T-helper 1 cell treated with Interleukin-12 subunit alpha and Interleukin-12 subunit beta and Interleukin-4 antibody, amounts not matched to agents 30 μg/mL and 1 μg/mL, for 36 hours (primary cell): ENCODE measurements around the gene C10orf53.

Experiments used
- H3K27ac Mint-ChIP-seq: one replicate; pipeline ENCODE4 v1.8.0; 2021; ENCODE audit warnings: mild to moderate bottlenecking, mixed read lengths
- H3K27me3 Mint-ChIP-seq: one replicate; pipeline ENCODE4 v1.8.0; 2021; ENCODE audit warnings: low read depth, mixed read lengths
- H3K36me3 Mint-ChIP-seq: one replicate; pipeline ENCODE4 v1.8.0; 2021; ENCODE audit warnings: low read depth, mixed read lengths
- H3K4me1 Mint-ChIP-seq: one replicate; pipeline ENCODE4 v1.8.0; 2021; ENCODE audit warnings: low read depth, mixed read lengths
- H3K4me3 Mint-ChIP-seq: one replicate; pipeline ENCODE4 v1.8.0; 2021; ENCODE audit warnings: mild to moderate bottlenecking, moderate library complexity, mixed read lengths
- H3K9me3 Mint-ChIP-seq: one replicate; pipeline ENCODE4 v1.8.0; 2021; ENCODE audit warnings: mixed read lengths

C10orf53 gene

GRCh38 chr10:49733866-49734265 is 54.4 kb downstream of the C10orf53 start:
- H3K4me3 Mint-ChIP-seq, result no peak overlapping the region

GRCh38 chr10:49734676-49735075 is 55.2 kb downstream of the C10orf53 start:
- Mint-ChIP-seq H3K4me3 (no peak overlapping the region), H3K9me3 (no peaks in the 10 kb centered on the region), H3K36me3 (no peaks in the 10 kb centered on the region), H3K27me3 (no peaks in the 10 kb centered on the region), H3K27ac (no peak overlapping the region), H3K4me1 (no peaks in the 10 kb centered on the region)

More at GRCh38 chr10:49733866-49734265, 54.4 kb downstream of the C10orf53 start:
- Mint-ChIP-seq H3K36me3 (no peaks in the 10 kb centered on the region), H3K9me3 (no peaks in the 10 kb centered on the region), H3K27me3 (no peaks in the 10 kb centered on the region), H3K4me1 (no peaks in the 10 kb centered on the region), H3K27ac (no peak overlapping the region)

- H3K4me1 Mint-ChIP-seq, result no peaks in the 10 kb centered on the region
- H3K9me3 Mint-ChIP-seq, result no peaks in the 10 kb centered on the region
- no peaks in the 10 kb centered on the region for H3K36me3 Mint-ChIP-seq
- no peak overlapping the region for H3K4me3 Mint-ChIP-seq
- no peak overlapping the region for H3K27ac Mint-ChIP-seq
- H3K27me3 Mint-ChIP-seq, result no peaks in the 10 kb centered on the region
Observed at GRCh38 chr10:49735161-49735560, 55.7 kb downstream of the C10orf53 start.

- Mint-ChIP-seq H3K9me3 (no peaks in the 10 kb centered on the region), H3K4me3 (no peak overlapping the region), H3K27me3 (no peaks in the 10 kb centered on the region), H3K36me3 (no peaks in the 10 kb centered on the region), H3K4me1 (no peaks in the 10 kb centered on the region), H3K27ac (no peak overlapping the region)
Observed at GRCh38 chr10:49735848-49736563, 56.6 kb downstream of the C10orf53 start.

- H3K36me3 Mint-ChIP-seq, result no peaks in the 10 kb centered on the region
- no peaks in the 10 kb centered on the region for H3K4me1 Mint-ChIP-seq
- no peaks in the 10 kb centered on the region for H3K9me3 Mint-ChIP-seq
- no peaks in the 10 kb centered on the region for H3K27me3 Mint-ChIP-seq
- no peak overlapping the region for H3K27ac Mint-ChIP-seq
- H3K4me3 Mint-ChIP-seq, result no peak overlapping the region
Observed at GRCh38 chr10:49736564-49737113, 57.2 kb downstream of the C10orf53 start.

GRCh38 chr10:49737474-49738201 is 58.2 kb downstream of the C10orf53 start:
- H3K27me3 Mint-ChIP-seq, result no peaks in the 10 kb centered on the region
- H3K27ac Mint-ChIP-seq, result no peak overlapping the region
- H3K4me3 Mint-ChIP-seq, result no peak overlapping the region
- H3K9me3 Mint-ChIP-seq, result no peaks in the 10 kb centered on the region
- no peaks in the 10 kb centered on the region for H3K4me1 Mint-ChIP-seq
- no peaks in the 10 kb centered on the region for H3K36me3 Mint-ChIP-seq

- Mint-ChIP-seq H3K4me3 (no peak overlapping the region), H3K27me3 (no peaks in the 10 kb centered on the region), H3K4me1 (no peaks in the 10 kb centered on the region), H3K27ac (no peak overlapping the region), H3K36me3 (no peaks in the 10 kb centered on the region), H3K9me3 (no peaks in the 10 kb centered on the region)
Observed at GRCh38 chr10:49738616-49739360, 59.3 kb downstream of the C10orf53 start.

GRCh38 chr10:49739426-49739825 is 60.0 kb downstream of the C10orf53 start:
- Mint-ChIP-seq H3K27ac (no peak overlapping the region), H3K4me1 (no peaks in the 10 kb centered on the region), H3K4me3 (no peak overlapping the region)

GRCh38 chr10:49740346-49741107 is 61.1 kb downstream of the C10orf53 start:
- Mint-ChIP-seq H3K27ac (no peak overlapping the region), H3K4me1 (no peaks in the 10 kb centered on the region), H3K36me3 (no peaks in the 10 kb centered on the region), H3K9me3 (no peaks in the 10 kb centered on the region), H3K27me3 (no peaks in the 10 kb centered on the region), H3K4me3 (no peak overlapping the region)

More at GRCh38 chr10:49739426-49739825, 60.0 kb downstream of the C10orf53 start:
- Mint-ChIP-seq H3K36me3 (no peaks in the 10 kb centered on the region), H3K9me3 (no peaks in the 10 kb centered on the region), H3K27me3 (no peaks in the 10 kb centered on the region)

GRCh38 chr10:49741108-49741995 is 61.9 kb downstream of the C10orf53 start:
- Mint-ChIP-seq H3K36me3 (no peaks in the 10 kb centered on the region), H3K4me1 (no peaks in the 10 kb centered on the region), H3K27ac (no peak overlapping the region), H3K27me3 (no peaks in the 10 kb centered on the region), H3K9me3 (no peaks in the 10 kb centered on the region), H3K4me3 (no peak overlapping the region)

- Mint-ChIP-seq H3K4me3 (no peak overlapping the region), H3K9me3 (no peaks in the 10 kb centered on the region), H3K4me1 (no peaks in the 10 kb centered on the region), H3K36me3 (no peaks in the 10 kb centered on the region), H3K27ac (no peak overlapping the region), H3K27me3 (no peaks in the 10 kb centered on the region)
Observed at GRCh38 chr10:49742683-49743463, 63.4 kb downstream of the C10orf53 start.

GRCh38 chr10:49743464-49744075 is 64.1 kb downstream of the C10orf53 start:
- Mint-ChIP-seq H3K36me3 (no peaks in the 10 kb centered on the region), H3K27me3 (no peaks in the 10 kb centered on the region), H3K4me1 (no peaks in the 10 kb centered on the region), H3K9me3 (no peaks in the 10 kb centered on the region), H3K4me3 (no peak overlapping the region), H3K27ac (no peak overlapping the region)
